ENCODE data around the gene CERS6. TPM values are rescaled to one million over a fixed set of nuclear protein-coding genes. Genes with fewer than 3 reads are reported as not detected.

Gene CERS6
- total RNA-seq, 1 donor from 2014 or later = 55.3 TPM

DNA sequence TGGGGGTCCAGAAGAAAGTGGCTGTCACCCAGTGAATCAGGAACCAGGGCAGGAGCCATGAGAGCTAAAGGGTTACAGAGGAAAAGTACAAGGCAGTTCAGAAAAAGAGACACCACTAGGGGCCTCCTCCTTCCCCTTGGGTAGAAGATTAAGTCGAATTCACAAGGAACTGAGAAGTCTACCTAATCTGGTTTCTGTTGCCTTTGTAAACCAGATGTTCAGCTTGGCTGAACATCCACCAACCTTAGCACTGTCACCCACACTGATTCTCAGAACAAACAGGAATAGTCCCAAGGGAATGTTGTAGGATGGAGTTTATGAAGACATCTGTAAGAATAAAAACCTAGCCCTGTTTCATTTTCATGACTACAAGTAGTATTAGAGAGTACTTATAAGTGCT is 256.0 kb downstream of the CERS6 start:
- TF ChIP-seq, protein P1, sequence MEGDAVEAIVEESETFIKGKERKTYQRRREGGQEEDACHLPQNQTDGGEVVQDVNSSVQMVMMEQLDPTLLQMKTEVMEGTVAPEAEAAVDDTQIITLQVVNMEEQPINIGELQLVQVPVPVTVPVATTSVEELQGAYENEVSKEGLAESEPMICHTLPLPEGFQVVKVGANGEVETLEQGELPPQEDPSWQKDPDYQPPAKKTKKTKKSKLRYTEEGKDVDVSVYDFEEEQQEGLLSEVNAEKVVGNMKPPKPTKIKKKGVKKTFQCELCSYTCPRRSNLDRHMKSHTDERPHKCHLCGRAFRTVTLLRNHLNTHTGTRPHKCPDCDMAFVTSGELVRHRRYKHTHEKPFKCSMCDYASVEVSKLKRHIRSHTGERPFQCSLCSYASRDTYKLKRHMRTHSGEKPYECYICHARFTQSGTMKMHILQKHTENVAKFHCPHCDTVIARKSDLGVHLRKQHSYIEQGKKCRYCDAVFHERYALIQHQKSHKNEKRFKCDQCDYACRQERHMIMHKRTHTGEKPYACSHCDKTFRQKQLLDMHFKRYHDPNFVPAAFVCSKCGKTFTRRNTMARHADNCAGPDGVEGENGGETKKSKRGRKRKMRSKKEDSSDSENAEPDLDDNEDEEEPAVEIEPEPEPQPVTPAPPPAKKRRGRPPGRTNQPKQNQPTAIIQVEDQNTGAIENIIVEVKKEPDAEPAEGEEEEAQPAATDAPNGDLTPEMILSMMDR (IDR thresholded peaks at IDR 0.05; ENCODE audit: insufficient read depth, low read length, severe bottlenecking) = no peak
- Histone ChIP-seq H3K36me3 (ENCODE audit: control insufficient read depth, insufficient read depth, low read length) (no peaks in the 10 kb centered on the region), H3K4me3 (ENCODE audit: low read depth, low read length) (no peak overlapping the region), H3K27me3 (ENCODE audit: control insufficient read depth, insufficient read depth, low read length) (no peaks in the 10 kb centered on the region)
- no peak for DNase-seq (ENCODE audit: low read depth)
- no peak for FAIRE-seq

GRCh38 chr2:168713325-168713724 is 257.3 kb downstream of the CERS6 start:
- Histone ChIP-seq H3K27me3 (ENCODE audit: control insufficient read depth, insufficient read depth, low read length) (no peaks in the 10 kb centered on the region), H3K4me3 (ENCODE audit: low read depth, low read length) (no peak overlapping the region), H3K36me3 (ENCODE audit: control insufficient read depth, insufficient read depth, low read length) (no peaks in the 10 kb centered on the region)
- no peak for FAIRE-seq
- no peak for DNase-seq (ENCODE audit: low read depth)
- TF ChIP-seq, protein P1 (IDR thresholded peaks at IDR 0.05; ENCODE audit: insufficient read depth, low read length, severe bottlenecking) = no peak

GRCh38 chr2:168715849-168716248 is 259.8 kb downstream of the CERS6 start:
- Histone ChIP-seq H3K4me3 (ENCODE audit: low read depth, low read length) (no peak overlapping the region), H3K36me3 (ENCODE audit: control insufficient read depth, insufficient read depth, low read length) (no peaks in the 10 kb centered on the region), H3K27me3 (ENCODE audit: control insufficient read depth, insufficient read depth, low read length) (no peaks in the 10 kb centered on the region)
- TF ChIP-seq, protein P1 (IDR thresholded peaks at IDR 0.05; ENCODE audit: insufficient read depth, low read length, severe bottlenecking) = no peak
- no peak for DNase-seq (ENCODE audit: low read depth)
- FAIRE-seq = no peak

GRCh38 chr2:168716839-168717238 is 260.8 kb downstream of the CERS6 start:
- H3K36me3 ChIP-seq (ENCODE audit: control insufficient read depth, insufficient read depth, low read length) = no peaks in the 10 kb centered on the region
- no peaks in the 10 kb centered on the region for H3K27me3 ChIP-seq (ENCODE audit: control insufficient read depth, insufficient read depth, low read length)
- DNase-seq (ENCODE audit: low read depth) = no peak
- TF ChIP-seq, protein P1 (IDR thresholded peaks at IDR 0.05; ENCODE audit: insufficient read depth, low read length, severe bottlenecking) = no peak
- H3K4me3 ChIP-seq (ENCODE audit: low read depth, low read length) = no peak overlapping the region
- FAIRE-seq = no peak

- no peaks in the 10 kb centered on the region for H3K27me3 ChIP-seq (ENCODE audit: control insufficient read depth, insufficient read depth, low read length)
- H3K36me3 ChIP-seq (ENCODE audit: control insufficient read depth, insufficient read depth, low read length) = no peaks in the 10 kb centered on the region
- H3K4me3 ChIP-seq (ENCODE audit: low read depth, low read length) = no peak overlapping the region
- DNase-seq (ENCODE audit: low read depth) = peak; percentile 51
- no peak for FAIRE-seq
- TF ChIP-seq, protein P1 (IDR thresholded peaks at IDR 0.05; ENCODE audit: insufficient read depth, low read length, severe bottlenecking) = no peak
Measured at GRCh38 chr2:168717790-168718502, 261.9 kb downstream of the CERS6 start.

DNA sequence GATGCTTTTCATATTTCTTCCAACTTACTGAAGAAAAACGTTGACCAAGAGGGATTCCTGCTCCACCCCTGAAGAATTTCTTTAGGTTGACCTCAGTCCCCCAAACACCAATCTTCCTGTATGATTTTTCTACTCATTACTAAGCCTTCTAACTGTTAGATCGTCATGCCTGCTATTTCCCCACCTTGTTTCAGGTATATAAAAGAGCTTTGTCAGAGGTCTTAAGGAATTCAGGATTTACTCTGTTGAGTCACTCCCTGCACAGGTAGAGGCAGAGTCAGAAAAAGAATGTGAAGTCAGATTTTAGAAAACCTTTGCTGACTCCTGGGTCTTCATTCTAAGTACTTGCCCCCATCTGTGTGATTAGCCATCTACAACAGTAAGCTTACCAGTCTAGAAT is 262.6 kb downstream of the CERS6 start:
- FAIRE-seq = peak; percentile 76
- peak; percentile 94 for DNase-seq (ENCODE audit: low read depth)
- Histone ChIP-seq H3K27me3 (ENCODE audit: control insufficient read depth, insufficient read depth, low read length) (no peaks in the 10 kb centered on the region), H3K36me3 (ENCODE audit: control insufficient read depth, insufficient read depth, low read length) (no peaks in the 10 kb centered on the region), H3K4me3 (ENCODE audit: low read depth, low read length) (no peak overlapping the region)
- TF ChIP-seq, protein P1 (IDR thresholded peaks at IDR 0.05; ENCODE audit: insufficient read depth, low read length, severe bottlenecking) = no peak

Measured in bronchial epithelial cell (primary cell).